Urothelium cell line (cell line): Measurements from ENCODE around the gene CCT6A.
"Not testable (repeated sequence)": the region's sequence is repeated elsewhere in the genome, so short reads cannot be mapped to it uniquely, and the experiment has no call there.

Experiments used
- DNase-seq: peaks from one replicate; pipeline ENCODE4 v3.0.0; 2011; ENCODE audit warnings: low spot score, mixed read lengths
- FAIRE-seq: peaks from 2 replicates; lab custom pipeline; 2011; peaks lifted over from hg19 to GRCh38; lab: Jason Lieb, UNC

CCT6A gene

DNA sequence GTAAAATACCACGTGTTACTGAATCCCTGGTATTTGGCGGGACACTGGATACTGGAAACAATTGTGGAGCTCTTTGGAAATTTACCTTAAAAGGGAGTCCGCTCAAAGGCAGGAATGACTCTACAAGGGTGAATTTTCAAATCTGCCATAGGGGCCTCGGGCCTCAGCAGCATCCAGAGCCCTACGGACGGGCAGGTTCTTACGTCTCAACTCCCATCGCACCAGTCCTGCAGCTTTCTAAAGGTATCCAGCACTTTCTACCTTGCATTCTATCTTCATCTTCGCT is 569 bp upstream of the CCT6A start:
- FAIRE-seq (no peak), DNase-seq (no peak)

DNA sequence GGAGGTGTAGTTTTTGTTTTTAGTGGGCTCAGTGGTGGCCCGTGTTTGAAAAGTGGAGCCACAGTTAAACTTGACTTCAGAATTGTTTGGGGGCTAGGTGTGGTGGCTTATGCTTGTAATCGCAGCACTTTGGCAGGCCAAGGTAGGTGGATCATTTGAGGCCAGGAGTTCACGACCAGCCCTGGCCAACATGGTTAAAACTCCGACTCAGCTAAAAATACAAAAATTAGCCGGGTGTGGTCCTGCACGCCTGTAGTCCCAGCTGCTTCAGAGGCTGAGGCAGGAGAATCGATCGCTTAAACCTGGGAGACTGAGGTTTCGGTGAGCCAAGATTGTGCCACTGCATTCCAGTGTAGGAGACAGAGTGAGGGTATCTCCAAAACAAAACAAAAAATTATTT is 1.8 kb downstream of the CCT6A start:
- no peak for FAIRE-seq

DNA sequence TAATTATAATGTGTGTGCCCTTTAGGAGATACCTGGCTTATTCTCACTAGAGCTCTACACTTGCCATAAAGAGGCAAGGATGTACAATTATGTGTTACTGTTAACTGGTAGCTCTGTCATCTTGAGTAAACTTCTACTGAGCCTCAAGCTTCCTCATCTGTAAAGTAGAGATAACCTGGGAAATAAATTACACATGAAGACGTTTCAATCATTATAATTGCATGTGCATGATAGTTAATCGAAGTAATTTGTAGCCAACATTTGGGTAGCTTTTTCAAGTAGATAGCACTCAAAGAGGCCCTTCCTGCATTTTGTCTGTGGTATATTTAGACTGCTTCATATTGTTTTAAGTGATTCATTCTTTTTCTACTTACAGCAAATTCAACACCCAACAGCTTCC is 2.4 kb downstream of the CCT6A start:
- DNase-seq, result no peak
- FAIRE-seq, result no peak

More for the DNA sequence above, 1.8 kb downstream of the CCT6A start:
- no peak for DNase-seq

DNA sequence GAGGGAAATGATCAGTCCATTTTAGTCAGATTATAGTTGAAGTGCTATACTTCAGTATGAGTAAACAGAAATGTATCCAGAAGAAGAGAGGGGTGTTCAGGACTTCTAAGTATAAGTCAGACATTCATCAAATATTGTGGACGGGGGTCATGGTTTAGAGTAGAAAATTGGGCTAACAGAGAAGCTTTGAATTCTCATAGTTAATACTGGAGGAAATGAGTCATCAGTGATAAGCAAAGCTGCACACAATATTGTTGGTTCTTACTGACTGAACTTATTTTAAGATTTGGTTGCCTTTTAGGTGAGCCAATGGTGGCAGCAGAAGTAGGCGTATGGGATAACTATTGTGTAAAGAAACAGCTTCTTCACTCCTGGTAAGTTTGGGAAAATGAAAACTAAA is 10.8 kb downstream of the CCT6A start:
- no peak for FAIRE-seq
- no peak for DNase-seq

DNA sequence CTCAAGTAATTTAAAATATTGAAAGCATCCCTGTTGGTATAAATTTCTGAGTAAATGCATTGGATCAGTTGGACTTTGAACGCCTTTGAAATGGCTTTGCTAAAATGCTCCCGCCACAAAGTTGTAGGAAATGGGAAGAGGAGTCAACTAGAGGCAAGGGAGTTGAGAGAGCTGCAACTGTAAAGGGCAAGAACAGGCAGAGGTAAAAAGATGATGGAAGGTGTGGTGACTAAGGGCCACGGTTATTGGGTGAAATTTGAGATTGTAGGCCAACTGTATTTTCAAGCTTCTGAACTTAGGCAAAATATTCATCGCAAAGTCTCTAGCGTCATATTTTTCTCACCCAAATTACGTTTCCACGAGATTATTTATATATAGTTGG is 11.9 kb downstream of the CCT6A start:
- DNase-seq (no peak), FAIRE-seq (no peak)

DNA sequence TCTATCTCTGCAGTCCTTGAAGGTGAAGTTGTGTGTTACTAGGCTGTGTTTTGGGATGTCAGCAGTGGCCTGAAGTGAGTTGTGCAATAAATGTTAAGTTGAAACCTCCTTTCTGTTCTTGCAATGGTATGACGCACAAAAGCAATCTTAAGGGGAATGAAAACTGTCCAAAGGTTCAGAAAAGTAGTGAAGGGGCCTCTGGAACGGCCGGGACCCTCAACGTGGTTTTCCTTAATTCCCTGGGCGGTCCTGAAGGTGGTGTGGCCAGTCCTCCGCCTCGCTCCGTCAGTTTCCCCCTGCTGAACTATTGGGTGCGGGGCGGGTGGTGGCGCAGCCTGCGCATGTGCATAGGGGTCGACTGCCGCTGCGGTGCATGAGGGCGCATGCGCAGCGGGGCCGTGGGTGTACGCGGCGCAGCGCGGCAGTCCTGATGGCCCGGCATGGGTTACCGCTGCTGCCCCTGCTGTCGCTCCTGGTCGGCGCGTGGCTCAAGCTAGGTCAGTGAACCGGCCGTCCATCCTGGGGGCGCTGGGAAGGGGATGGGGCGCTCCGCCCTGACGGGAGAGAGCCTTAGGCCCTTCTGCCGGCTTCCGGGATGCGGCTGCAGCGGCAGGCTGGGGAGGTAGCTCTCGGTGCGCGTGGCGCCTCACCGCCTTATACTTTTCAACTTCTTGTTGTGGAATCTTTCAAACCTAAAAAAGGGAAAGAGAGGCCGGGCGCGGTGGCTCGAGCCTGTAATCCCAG is 12.5 kb downstream of the CCT6A start, which contains the start of gene SUMF2:
Gene SUMF2, plus strand, starts transcription at position 405 of the 744 bp plus-strand sequence. Its CDS starts 26 bp downstream, at position 431.
- FAIRE-seq, result peak; percentile 97
- DNase-seq, result peak; percentile 99

DNA sequence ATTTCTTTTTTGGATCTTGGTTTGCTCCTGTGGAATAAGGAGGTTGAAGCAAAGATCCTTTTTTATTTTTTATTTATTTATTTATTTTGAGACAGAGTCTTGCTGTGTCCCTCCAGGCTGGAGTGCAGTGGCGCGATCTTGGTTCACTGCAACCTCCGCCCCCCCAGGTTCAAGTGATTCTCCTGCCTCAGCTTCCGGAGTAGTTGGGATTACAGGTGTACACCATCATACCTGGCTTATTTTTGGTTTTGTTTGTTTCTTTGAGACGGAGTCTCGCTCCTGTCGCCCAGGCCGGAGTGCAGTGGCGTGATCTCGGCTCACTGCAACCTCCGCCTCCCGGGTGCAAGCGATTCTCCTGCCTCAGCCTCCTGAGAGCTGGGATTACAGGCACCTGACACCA is 14.8 kb downstream of the CCT6A start:
- not testable (repeated sequence) for DNase-seq, FAIRE-seq

DNA sequence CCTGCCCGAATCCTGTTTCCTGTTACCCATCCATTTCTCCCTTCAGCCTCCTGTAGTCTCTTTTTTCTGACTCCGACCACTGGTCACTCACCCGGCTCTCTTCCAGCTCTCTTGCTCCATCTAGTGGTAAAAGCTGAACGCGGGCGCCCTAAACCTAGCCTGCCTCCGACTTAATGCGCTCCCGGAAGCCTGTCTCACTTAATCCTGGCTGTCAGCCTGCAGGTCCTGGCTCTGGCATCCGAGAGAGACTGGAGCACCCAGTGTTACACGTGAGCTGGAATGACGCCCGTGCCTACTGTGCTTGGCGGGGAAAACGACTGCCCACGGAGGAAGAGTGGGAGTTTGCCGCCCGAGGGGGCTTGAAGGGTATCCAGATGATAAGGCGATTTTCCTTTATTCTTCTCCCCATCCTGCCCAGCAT is 22.8 kb downstream of the CCT6A start:
- FAIRE-seq, result no peak
- DNase-seq, result peak; percentile 86

DNA sequence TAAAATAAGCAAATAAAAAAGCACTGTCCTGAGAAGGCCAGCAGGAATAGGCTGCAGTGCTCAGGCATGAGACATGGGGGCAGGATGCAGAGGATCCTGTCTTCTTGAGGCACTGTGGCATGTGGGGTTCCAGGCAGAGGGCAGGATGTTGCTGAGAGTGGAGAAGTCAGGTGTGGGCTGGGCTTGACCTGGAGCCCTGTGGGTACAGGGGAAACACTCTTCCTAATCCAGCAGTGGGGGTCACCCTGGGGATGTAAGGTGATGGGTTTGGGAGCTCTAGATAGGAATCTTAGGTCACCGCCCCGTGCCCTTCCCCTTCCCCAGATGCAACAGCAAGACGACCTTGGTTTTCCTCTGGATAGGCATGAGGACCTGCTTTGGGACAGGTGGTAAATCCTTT is 26.1 kb downstream of the CCT6A start:
- DNase-seq, result no peak
- FAIRE-seq, result no peak

DNA sequence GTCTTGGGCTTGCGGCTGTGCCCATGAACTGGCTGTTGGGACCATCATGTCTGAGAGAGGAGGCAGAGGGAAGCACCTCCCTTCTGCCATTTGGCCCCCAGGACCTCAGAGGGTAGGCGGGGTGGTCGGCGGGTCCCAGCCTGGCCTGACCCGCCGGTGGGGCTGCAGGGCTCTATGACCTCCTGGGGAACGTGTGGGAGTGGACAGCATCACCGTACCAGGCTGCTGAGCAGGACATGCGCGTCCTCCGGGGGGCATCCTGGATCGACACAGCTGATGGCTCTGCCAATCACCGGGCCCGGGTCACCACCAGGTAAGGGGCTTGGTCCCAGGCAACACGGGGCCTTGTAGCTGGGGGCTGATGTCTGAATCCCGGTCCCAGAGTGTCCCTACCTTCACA is 26.6 kb downstream of the CCT6A start:
- FAIRE-seq (peak; percentile 5), DNase-seq (no peak)

DNA sequence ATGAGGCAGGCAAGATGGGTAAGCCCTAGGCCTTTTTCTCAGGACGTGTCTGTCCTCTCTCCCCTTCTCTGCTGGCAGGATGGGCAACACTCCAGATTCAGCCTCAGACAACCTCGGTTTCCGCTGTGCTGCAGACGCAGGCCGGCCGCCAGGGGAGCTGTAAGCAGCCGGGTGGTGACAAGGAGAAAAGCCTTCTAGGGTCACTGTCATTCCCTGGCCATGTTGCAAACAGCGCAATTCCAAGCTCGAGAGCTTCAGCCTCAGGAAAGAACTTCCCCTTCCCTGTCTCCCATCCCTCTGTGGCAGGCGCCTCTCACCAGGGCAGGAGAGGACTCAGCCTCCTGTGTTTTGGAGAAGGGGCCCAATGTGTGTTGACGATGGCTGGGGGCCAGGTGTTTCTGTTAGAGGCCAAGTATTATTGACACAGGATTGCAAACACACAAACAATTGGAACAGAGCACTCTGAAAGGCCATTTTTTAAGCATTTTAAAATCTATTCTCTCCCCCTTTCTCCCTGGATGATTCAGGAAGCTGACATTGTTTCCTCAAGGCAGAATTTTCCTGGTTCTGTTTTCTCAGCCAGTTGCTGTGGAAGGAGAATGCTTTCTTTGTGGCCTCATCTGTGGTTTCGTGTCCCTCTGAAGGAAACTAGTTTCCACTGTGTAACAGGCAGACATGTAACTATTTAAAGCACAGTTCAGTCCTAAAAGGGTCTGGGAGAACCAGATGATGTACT is 28.1 kb downstream of the CCT6A start:
- FAIRE-seq (no peak), DNase-seq (no peak)

DNA sequence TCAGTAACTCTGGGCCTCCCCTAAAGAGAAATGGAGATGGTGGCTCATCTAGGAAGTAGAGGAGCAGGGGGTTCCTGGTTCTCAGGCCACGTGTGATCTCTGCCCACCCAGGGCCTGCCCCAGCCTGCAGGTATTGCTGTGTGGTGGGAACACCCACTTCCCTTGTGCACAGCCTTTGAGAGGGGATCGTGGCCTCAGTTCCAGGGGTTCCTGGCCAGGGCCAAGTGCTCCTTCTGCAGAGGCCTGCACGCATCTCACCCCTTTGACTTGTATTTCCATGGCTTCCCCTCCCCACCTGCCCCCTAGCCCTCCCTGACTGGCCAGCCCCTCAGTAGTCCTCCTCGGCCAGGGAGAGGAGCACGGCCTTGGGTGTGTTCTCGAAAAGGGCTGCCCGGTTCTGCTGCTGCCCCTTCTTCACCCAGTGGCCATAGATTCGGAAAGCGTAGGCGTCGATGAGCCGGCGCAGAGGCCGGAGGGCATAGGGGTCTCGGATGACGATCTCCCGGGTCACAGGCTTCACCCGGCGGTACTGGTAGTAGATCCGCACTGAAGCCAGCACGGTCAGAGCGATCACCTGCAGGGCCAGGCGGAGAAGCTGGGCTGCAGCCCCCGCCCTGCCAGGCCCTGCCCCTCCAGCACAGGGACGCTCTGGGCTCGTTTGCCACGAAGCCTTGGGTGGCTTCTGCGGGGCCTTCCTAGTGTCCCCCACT is 29.3 kb downstream of the CCT6A start:
- not testable (repeated sequence) for DNase-seq, FAIRE-seq

DNA sequence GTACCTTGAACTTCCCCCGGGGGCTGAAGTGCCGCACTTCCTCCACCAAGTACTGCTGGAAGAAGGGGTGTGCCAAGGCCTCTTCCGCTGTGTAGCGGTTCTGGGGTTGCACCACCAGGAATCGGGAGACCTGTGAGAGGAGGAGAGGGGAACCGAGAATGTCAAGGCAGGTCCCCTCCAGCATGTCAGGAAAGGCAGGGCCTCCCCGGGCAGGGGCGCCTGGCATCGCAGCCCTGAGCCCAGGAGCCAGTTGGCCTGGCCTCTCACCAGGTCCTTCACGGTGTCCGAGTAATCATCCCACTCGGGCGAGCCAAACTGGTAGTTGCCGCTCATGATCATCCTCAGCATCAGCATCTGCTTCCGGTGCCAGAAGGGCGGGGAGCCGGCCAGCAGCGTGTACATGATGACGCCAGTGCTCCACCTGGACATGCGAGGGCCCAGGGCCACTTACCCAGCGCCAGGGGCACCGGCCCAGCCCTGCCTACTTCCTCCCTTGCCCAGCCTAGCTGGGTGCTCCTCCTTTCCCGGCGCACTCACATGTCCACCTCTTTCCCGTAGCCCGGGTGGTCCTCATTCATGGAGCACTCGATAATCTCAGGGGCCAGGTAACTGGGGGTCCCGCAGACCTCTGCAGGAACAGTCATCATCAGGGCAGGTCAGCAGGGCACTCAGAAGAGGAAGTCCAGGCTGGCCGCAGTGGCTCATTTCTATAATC is 30.2 kb downstream of the CCT6A start:
- FAIRE-seq (no peak), DNase-seq (no peak)

DNA sequence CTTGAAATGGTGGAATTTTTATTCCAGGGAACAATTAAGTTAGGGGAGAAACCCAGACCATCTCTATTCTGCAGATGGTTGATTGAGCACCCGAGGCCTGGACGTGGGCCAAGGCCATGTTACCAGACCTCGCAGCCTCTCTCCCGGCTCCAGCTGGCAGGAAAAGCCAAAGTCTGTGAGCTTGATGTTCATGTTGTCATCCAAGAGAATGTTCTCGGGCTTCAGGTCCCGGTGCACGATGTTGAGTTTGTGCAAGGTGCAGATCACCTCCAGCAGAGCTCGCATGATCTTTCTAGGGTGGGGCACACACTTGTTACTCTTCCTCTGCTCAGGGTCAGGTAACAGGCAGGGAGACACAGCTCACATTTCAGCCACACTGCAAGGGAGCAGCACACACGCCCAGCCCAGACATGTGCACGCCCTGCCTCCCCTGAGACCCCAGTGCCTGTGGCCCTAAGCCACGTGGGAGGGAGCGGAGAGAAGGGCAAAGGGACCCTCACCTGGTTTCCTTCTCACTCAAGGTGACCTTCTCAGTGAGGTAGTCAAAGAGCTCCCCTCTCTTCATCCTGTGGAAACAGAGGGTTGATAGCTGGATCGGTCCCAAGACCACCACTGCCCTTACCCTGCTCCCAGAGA is 31.7 kb downstream of the CCT6A start:
- no peak for FAIRE-seq
- DNase-seq, result no peak

DNA sequence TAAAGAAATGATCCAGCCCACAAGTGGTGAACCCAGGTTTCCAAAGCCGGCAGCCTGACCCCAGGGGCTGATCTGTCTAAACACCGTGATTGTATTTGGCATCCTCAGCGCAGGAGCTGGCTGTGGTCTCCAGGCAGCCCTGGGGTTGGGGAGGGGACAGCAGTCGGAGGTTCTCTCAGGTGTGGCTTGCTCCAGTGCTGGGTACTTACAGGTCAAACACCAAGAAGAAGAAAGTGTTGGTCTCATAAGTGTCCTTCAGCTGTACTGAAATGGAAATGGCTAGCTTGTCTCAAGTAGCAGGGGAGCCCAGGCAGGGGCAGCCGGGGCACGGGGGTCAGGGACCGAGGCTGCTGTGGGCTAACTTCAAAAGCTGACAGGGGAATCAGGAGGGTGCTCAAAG is 35.2 kb downstream of the CCT6A start:
- FAIRE-seq (no peak), DNase-seq (no peak)

DNA sequence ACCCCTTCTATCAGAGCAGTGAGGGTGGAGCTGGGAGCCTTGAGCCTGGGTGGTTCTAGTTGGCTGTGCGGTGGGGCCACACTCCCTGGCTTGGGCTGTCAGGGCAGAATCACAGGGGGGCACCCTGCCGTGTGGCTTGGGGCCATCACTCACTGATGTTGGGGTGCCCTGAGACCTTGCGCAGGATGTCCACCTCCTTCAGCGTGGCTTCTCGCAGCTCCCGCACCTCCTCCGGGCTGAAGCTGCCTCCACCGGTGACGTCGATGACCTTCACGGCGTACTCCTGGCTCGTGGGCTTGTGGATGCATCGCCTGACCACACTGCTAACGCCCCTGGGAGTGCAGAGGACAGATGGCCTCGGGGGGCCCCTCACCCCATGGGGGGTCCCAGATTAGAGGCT is 35.9 kb downstream of the CCT6A start:
- DNase-seq (no peak), FAIRE-seq (no peak)

DNA sequence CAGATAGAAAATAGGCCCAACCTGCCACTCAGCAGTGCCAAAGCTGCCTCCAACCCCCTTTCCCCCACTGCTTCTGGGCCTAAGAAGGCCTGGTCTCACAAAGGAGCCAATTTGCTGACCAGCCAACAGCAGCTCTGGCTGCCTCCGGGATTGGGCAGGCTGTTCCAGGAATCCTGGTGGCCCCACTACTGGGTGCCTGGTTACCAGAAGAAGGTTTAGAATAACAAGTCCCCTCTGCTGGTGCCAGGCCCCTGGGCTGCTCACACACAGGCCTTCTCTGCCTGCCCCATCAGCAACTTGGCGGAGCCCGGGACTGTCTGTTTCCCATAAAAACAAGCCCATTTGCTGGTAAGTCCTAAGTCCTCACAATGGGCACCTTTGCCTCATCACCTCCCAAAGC is 40.0 kb downstream of the CCT6A start:
- no peak for FAIRE-seq
- no peak for DNase-seq

DNA sequence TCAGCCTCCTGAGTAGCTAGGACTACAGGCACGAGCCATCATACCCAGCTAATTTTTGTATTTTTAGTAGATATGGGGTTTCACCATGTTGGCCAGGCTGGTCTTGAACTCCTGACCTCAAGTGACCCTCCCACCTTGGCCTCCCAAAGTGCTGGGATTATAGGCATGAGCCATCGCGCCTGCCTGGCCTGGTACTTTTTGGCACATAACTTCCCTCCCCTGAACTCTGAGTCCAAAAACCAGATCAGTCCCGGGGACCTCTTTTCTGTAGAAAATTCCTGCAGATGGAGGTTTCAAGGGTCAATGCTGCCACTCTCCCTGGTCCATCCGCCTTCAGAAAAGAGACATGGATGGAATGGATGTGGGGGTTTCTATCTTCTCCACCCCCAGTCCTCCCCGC is 40.8 kb downstream of the CCT6A start:
- FAIRE-seq, DNase-seq: not testable (repeated sequence)

DNA sequence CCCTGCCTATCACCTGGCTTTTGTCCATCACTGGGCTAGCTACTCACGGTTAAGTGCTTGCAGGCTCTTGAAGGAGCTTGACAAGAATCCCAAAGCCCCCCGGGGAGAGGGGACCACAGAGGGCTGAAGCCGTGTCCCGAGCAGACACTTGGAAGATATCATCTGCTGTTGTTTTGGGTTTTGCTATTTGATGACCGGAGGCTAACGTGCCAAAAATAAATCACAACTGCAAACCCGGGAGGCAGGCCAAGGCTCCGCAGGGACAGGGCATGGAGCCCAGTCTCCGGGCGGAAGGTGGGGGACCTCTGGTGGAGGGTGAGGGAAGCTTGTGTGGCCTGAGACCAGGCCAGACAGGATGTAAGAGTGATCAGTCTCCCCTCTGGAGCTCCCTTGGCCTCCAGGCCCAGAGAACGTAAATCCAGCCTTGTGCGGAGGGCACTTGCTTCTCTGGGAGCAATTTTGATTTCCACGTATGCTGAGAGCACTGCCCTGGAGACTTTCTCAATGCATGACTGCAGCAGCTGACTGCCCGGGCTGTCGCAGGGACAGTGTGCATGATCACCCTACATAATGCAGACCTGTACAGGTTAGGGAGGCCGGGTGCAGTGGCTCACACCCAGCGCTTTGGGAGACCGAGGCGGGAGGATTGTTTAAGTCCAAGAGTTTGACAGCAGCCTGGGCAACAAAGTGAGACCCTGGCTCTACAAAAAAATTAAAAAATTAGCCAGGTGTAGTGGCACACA is 41.4 kb downstream of the CCT6A start, which contains the start of gene PHKG1:
Gene PHKG1, minus strand, starts transcription at position 164 of the 743 bp plus-strand sequence. CDS start 4,011 bp downstream, outside the sequence.
- DNase-seq (peak; percentile 66), FAIRE-seq (no peak)

DNA sequence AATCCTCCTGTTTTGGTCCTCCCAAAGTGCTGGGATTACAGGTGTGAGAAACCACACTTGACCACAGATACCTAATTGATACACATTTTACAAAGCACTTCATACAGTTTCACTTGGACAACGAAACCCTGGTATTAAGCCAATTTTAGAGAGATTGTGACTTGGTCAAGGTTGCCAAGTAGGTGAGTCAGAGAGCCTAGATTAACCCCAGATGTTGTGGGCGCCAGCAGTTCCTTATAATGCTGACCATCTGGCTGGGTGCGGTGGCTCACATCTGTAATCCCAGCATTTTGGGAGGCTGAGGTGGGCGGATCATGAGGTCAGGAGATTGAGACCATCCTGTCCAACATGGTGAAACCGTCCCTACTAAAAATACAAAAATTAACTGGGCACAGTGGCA is 46.1 kb downstream of the CCT6A start:
- no peak for FAIRE-seq
- no peak for DNase-seq
